AG09319 (cell line): ENCODE results near the gene ISCU.
"Not testable (repeated sequence)": the region's sequence is repeated elsewhere in the genome, so short reads cannot be mapped to it uniquely, and the experiment has no call there.

Experiments
- DNase-seq: peaks from one replicate; pipeline ENCODE4 v3.0.0-alpha.2; 2010; ENCODE audit warnings: low read depth; ENCODE audit errors: extremely low read depth
- CTCF ChIP-seq: IDR thresholded peaks from 2 replicates; pipeline ENCODE4 v1.5.1; 2011; ENCODE audit warnings: low read depth, mild to moderate bottlenecking, inconsistent platforms, low read length, moderate library complexity

The ISCU gene

DNA sequence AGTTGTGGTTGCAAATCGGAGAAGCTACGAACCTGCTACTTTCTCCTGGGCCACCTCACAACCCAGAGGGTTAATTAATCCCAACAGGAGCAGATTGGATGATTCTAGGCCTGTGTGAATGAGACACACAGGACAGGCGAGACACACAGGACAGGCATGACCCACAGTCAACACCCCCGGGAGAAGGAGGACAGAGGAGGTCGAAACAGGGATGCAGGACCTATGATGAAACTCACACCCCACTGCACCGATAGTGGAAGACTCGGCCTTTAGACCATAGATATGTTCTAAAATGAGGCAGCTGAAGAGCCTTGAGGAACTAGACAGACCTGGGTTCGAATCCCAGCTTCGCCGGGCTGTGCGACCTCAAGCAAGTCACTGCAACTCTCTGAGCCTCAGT, 23.9 kb downstream of the ISCU start:
- no peak for TF ChIP-seq CTCF

GRCh38 chr12:108587826-108588225, 25.4 kb downstream of the ISCU start:
- TF ChIP-seq CTCF: no peak
- DNase-seq: no peak

More for the DNA sequence above, 23.9 kb downstream of the ISCU start:
- no peak for DNase-seq

- DNase-seq: peak; percentile 38
- no peak for TF ChIP-seq CTCF
These were observed 26.8 kb downstream of the ISCU start for GRCh38 chr12:108589028-108589839.

GRCh38 chr12:108589840-108590229, 27.4 kb downstream of the ISCU start:
- no peak for TF ChIP-seq CTCF
- DNase-seq: no peak

DNA sequence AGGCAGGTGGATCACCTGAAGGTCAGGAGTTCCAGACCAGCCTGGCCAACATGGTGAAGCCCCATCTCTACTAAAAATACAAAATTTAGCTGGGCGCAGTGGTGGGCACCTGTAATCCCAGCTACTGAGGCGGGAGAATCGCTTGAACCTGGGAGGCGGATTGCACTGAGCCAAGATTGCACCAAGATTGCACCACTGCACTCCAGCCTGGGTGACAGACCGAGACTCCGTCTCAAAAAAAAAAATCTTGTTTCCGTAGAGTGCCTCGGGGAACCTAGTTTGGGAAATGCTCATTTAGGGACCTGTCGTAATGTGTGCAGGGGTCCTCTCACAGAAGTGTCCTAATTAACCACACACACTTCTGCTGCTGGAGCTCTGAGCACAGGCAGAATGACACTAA, 28.1 kb downstream of the ISCU start:
- DNase-seq: not testable (repeated sequence)

DNA sequence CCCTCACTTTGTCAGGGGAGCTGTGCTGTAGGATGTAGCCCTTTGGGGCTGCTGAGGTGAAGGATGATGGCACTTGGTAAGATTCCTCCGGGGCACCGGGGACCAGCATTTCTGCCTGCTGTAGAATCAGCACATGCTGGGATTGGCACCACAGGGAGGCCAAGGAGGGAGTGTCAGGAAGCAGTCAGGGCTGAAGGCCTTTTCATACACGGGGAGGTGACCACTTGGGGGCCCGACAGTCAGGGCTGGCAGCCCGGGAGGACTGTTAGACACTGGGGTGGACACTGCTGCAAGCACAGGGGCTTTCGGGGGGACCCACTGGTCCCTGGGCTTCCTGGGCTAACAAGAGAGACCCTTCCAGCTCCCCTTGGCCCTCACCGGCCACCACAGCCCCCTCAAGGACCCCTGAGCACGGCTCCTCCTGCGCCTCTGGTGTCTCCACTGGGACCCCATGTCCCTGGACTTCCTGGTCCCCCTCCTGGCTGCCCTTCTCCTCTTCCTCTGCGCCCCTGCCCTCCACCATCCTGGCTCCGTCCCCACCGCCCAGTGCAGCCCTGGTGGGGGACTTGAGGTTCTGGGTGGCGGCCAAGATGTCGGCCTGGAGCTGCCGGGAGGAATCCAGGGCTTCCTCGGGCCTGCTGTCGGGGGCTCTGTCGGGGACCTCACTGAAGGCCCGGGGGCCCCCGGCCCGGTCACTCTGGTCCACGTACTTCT, 29.0 kb downstream of the ISCU start:
- TF ChIP-seq CTCF: no peak

GRCh38 chr12:108592033-108592909, 29.9 kb downstream of the ISCU start:
- DNase-seq: no peak

More for the DNA sequence above, 29.0 kb downstream of the ISCU start:
- DNase-seq: no peak

More at GRCh38 chr12:108592033-108592909, 29.9 kb downstream of the ISCU start:
- TF ChIP-seq CTCF: no peak
